HG02973 (cell line): ENCODE results near the gene NHSL2.
"Not testable (repeated sequence)": the region's sequence is repeated elsewhere in the genome, so short reads cannot be mapped to it uniquely, and the experiment has no call there.

Experiments used
- ATAC-seq: cut with Tn5 transposase; IDR thresholded peaks from one replicate; pipeline ENCODE4 v1.9.1; 2021; ENCODE audit warnings: moderate library complexity; ENCODE audit not compliant: unreplicated experiment

NHSL2 gene

GRCh38 chrX:72038868-72039267, 128.2 kb downstream of the NHSL2 start:
- no peak for ATAC-seq

- ATAC-seq: no peak
Measured at GRCh38 chrX:72040506-72040905, 129.9 kb downstream of the NHSL2 start.

GRCh38 chrX:72041176-72041575, 130.5 kb downstream of the NHSL2 start:
- no peak for ATAC-seq

- ATAC-seq: no peak
Measured at GRCh38 chrX:72041871-72042851, 131.5 kb downstream of the NHSL2 start.

- no peak for ATAC-seq
Measured at GRCh38 chrX:72042852-72043248, 132.2 kb downstream of the NHSL2 start.

- no peak for ATAC-seq
Measured at GRCh38 chrX:72043636-72044035, 133.0 kb downstream of the NHSL2 start.

- ATAC-seq: no peak
Measured at GRCh38 chrX:72045141-72045540, 134.5 kb downstream of the NHSL2 start.

GRCh38 chrX:72045552-72046277, 135.1 kb downstream of the NHSL2 start:
- ATAC-seq: no peak

- no peak for ATAC-seq
Measured at GRCh38 chrX:72046447-72046846, 135.8 kb downstream of the NHSL2 start.

GRCh38 chrX:72048510-72049455, 138.1 kb downstream of the NHSL2 start:
- ATAC-seq: no peak

- no peak for ATAC-seq
Measured at GRCh38 chrX:72050011-72050410, 139.4 kb downstream of the NHSL2 start.

GRCh38 chrX:72051589-72051988, 140.9 kb downstream of the NHSL2 start:
- no peak for ATAC-seq

- no peak for ATAC-seq
Measured at GRCh38 chrX:72052415-72053090, 141.9 kb downstream of the NHSL2 start.

- ATAC-seq: no peak
Measured at GRCh38 chrX:72053508-72053907, 142.9 kb downstream of the NHSL2 start.

- no peak for ATAC-seq
Measured at GRCh38 chrX:72054779-72055489, 144.3 kb downstream of the NHSL2 start.

- ATAC-seq: no peak
Measured at GRCh38 chrX:72057331-72057730, 146.7 kb downstream of the NHSL2 start.

GRCh38 chrX:72057849-72058248, 147.2 kb downstream of the NHSL2 start:
- ATAC-seq: no peak

GRCh38 chrX:72058346-72058745, 147.7 kb downstream of the NHSL2 start:
- ATAC-seq: not testable (repeated sequence)

- ATAC-seq: no peak
Measured at GRCh38 chrX:72060196-72060920, 149.7 kb downstream of the NHSL2 start.
